Esophagus muscularis mucosa (tissue), 4 donors: Measurements from ENCODE around the gene CFAP126.

Source experiments
- CTCF ChIP-seq, 3 experiments: fragments of 200-600 bp in 2 of 3; fragments of 450-650 bp in 1 of 3; sonication (generic) in 2 of 3; IDR thresholded peaks; one replicate each; pipeline ENCODE4 v1.5.1; 2017 to 2019; ENCODE audit warnings: antibody characterized with exemption in 3 of 3, mild to moderate bottlenecking in 2 of 3, moderate library complexity in 1 of 3
- EP300 ChIP-seq: sonication (generic); formaldehyde crosslinking; IDR thresholded peaks from one replicate; pipeline ENCODE4 v1.6.1; 2017; ENCODE audit warnings: antibody characterized with exemption
- POLR2A ChIP-seq: fragments of 450-650 bp; IDR thresholded peaks from one replicate; pipeline ENCODE4 v1.6.1; 2017; ENCODE audit warnings: antibody characterized with exemption, moderate library complexity, mild to moderate bottlenecking, low read depth
- POLR2AphosphoS5 ChIP-seq, 2 donors: sonication (generic); formaldehyde crosslinking; IDR thresholded peaks; one replicate each; pipeline ENCODE4 v1.6.1; 2017; ENCODE audit warnings: antibody characterized with exemption in 2 of 2

DNA sequence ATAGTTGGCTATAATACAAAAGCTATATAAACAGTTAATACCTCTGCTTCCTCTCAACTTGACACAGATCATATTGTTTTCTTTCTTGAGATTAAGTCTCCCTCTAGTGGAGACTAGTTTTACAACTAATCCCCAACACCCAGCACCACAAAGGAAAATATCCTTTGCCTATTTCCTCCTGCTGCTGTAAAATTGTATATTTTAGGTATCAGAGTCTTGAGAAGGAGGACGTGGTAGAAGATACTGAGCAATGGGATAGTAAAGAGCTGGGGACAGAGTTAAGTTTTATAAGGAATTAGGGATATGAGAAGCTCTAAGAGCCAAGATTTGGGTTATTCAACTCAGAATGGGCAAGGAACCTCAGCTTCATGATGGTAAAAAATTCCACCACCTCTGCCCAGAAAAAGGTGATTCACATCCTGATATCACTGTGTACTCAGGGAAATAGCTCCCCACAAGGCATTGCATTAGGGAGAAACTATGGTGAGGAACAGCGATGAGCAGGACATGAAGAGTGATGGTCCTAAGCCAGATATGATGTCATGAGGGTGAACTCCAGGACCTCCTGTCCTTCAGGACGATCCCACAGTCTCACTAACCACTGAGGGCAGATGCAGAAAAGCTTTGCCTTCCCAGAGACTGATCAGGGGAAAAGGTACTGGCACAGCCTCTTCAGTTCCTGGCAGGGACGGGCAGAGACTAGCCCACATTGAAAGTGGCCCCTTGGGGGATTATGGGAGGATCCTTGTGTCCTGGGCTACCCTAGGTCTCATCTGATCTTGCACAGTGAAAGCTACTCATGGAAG is 14.7 kb upstream of the CFAP126 start:
- TF ChIP-seq POLR2AphosphoS5 (IDR thresholded peaks at IDR 0.05) (peak in 1 of 2 donors; percentile 57), POLR2A (peak; percentile 3), CTCF (IDR thresholded peaks at IDR 0.05) (peak; percentile 67 to 75 (median 69)), EP300 (peak; percentile 45)
